ENCODE data around the gene SHISAL1.

- no peak for TF ChIP-seq CTCF (IDR thresholded peaks at IDR 0.05)
- no peak for TF ChIP-seq POLR2A (IDR thresholded peaks at IDR 0.05; ENCODE audit: low read depth)
- no peak for TF ChIP-seq POLR2AphosphoS5 (IDR thresholded peaks at IDR 0.05)
- no peak for TF ChIP-seq EP300 (IDR thresholded peaks at IDR 0.05)
Measured at GRCh38 chr22:44361391-44362126, 48.8 kb upstream of the SHISAL1 start.
